OCI-LY1 (cell line): ENCODE measurements around the gene EPB41.

ENCODE experiments used
- H2AFZ ChIP-seq: fragments of 200-600 bp; sonication (generic), shearing (Covaris generic); 2 replicates; pipeline ENCODE4 v1.6.0; 2014; ENCODE audit warnings: antibody characterized with exemption, mild to moderate bottlenecking, low read length
- H3F3A ChIP-seq: fragments of 200-600 bp; sonication (generic), shearing (Covaris generic); 2 replicates; pipeline ENCODE4 v1.6.0; 2014; ENCODE audit warnings: mild to moderate bottlenecking, antibody characterized with exemption, low read length, moderate library complexity; ENCODE audit not compliant: insufficient read depth
- H3K27ac ChIP-seq: fragments of 200-600 bp; sonication (generic); 2 replicates; pipeline ENCODE4 v1.5.1; 2014; ENCODE audit warnings: low read length, mixed run types, mild to moderate bottlenecking, low read depth; ENCODE audit not compliant: poor library complexity, severe bottlenecking
- H3K27me3 ChIP-seq: fragments of 200-600 bp; sonication (generic); 2 replicates; pipeline ENCODE4 v1.6.0; 2014; ENCODE audit warnings: antibody characterized with exemption, mild to moderate bottlenecking, low read length, moderate library complexity; ENCODE audit not compliant: insufficient read depth
- H3K36me3 ChIP-seq: fragments of 200-600 bp; sonication (generic); 2 replicates; pipeline ENCODE4 v1.6.1; 2014; ENCODE audit warnings: mild to moderate bottlenecking, antibody characterized with exemption, low read length, moderate library complexity, mixed read lengths; ENCODE audit not compliant: insufficient read depth
- H3K4me1 ChIP-seq: fragments of 200-600 bp; sonication (generic); 2 replicates; pipeline ENCODE4 v1.5.1; 2014; ENCODE audit warnings: mild to moderate bottlenecking, low read length, moderate library complexity; ENCODE audit not compliant: insufficient read depth, severe bottlenecking
- H3K4me2 ChIP-seq: fragments of 200-600 bp; sonication (generic), shearing (Covaris generic); 2 replicates; pipeline ENCODE4 v1.6.1; 2014; ENCODE audit warnings: low read length
- H3K4me3 ChIP-seq: fragments of 200-600 bp; sonication (generic); 2 replicates; pipeline ENCODE4 v1.5.1; 2014; ENCODE audit warnings: low read length, low read depth, mild to moderate bottlenecking, mixed read lengths; ENCODE audit not compliant: poor library complexity, severe bottlenecking
- H3K79me2 ChIP-seq: fragments of 200-600 bp; shearing (Covaris generic); 2 replicates; pipeline ENCODE4 v1.6.1; 2016; ENCODE audit warnings: mixed run types, low read length, mixed read lengths; ENCODE audit not compliant: insufficient read depth
- H3K9ac ChIP-seq: fragments of 200-600 bp; sonication (generic), shearing (Covaris generic); 2 replicates; pipeline ENCODE4 v1.6.1; 2014; ENCODE audit warnings: mild to moderate bottlenecking, low read length, mixed read lengths
- H3K9me2 ChIP-seq: fragments of 200-600 bp; sonication (generic), shearing (Covaris generic); 2 replicates; pipeline ENCODE4 v1.6.1; 2014; ENCODE audit warnings: low read depth, mild to moderate bottlenecking, low read length, mixed read lengths
- H3K9me3 ChIP-seq: fragments of 200-600 bp; shearing (Covaris generic); 2 replicates; pipeline ENCODE4 v1.6.1; 2014; ENCODE audit warnings: low read length, mixed read lengths
- H4K20me1 ChIP-seq: fragments of 200-600 bp; sonication (generic), shearing (Covaris generic); 2 replicates; pipeline ENCODE4 v1.6.0; 2016; ENCODE audit warnings: mild to moderate bottlenecking, low read length; ENCODE audit not compliant: insufficient read depth
- EZH2 ChIP-seq: fragments of 200-600 bp; sonication (generic), shearing (Covaris generic); IDR thresholded peaks from 2 replicates; pipeline ENCODE4 v1.8.0; 2017; ENCODE audit warnings: borderline replicate concordance, mixed run types, mild to moderate bottlenecking, antibody characterized with exemption, low read length, moderate library complexity, mixed read lengths
- TF ChIP-seq, protein P1 (sequence below): fragments of 200-600 bp; sonication (generic), shearing (Covaris generic); IDR thresholded peaks from 2 replicates; pipeline ENCODE4 v1.5.1; 2017; ENCODE audit warnings: mild to moderate bottlenecking, antibody characterized with exemption, low read length, moderate library complexity, mixed read lengths

The EPB41 gene

DNA sequence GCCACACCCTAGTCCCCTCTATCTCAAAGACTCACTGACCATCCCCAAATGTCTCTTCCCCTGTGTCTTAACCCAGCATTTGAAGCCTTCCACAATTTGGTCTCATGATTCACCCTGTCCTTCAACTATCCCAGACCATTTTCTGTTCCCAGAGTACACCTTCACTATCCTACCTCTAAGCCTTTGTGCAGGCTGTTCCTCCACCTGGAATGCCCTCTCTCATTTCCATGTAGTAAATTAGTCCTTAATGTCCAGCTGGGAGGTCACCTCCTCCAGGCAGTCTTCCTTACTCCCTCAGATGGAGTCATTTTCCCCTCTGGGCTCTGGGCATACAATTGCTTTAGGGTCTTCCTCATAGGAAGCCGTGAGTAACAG, 31.1 kb upstream of the EPB41 start:
- no peaks in the 10 kb centered on the region for H4K20me1 ChIP-seq
- H3F3A ChIP-seq, result peaks cover 10% of the 10 kb centered on the region; the same call in 1 of the 2 replicates
- TF ChIP-seq, protein P1, sequence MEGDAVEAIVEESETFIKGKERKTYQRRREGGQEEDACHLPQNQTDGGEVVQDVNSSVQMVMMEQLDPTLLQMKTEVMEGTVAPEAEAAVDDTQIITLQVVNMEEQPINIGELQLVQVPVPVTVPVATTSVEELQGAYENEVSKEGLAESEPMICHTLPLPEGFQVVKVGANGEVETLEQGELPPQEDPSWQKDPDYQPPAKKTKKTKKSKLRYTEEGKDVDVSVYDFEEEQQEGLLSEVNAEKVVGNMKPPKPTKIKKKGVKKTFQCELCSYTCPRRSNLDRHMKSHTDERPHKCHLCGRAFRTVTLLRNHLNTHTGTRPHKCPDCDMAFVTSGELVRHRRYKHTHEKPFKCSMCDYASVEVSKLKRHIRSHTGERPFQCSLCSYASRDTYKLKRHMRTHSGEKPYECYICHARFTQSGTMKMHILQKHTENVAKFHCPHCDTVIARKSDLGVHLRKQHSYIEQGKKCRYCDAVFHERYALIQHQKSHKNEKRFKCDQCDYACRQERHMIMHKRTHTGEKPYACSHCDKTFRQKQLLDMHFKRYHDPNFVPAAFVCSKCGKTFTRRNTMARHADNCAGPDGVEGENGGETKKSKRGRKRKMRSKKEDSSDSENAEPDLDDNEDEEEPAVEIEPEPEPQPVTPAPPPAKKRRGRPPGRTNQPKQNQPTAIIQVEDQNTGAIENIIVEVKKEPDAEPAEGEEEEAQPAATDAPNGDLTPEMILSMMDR, result no peak
- TF ChIP-seq EZH2, result no peak
- H3K9ac ChIP-seq, result peak overlapping the region; percentile 69
- H3K4me3 ChIP-seq, result no peak overlapping the region
- H3K27ac ChIP-seq, result peak overlapping the region; percentile 98
- no peaks in the 10 kb centered on the region for H3K9me2 ChIP-seq
- peak overlapping the region; percentile 49 for H3K4me2 ChIP-seq
- peaks cover 53% of the 10 kb centered on the region for H3K4me1 ChIP-seq
- peak overlapping the region; percentile 45; the same call in 1 of the 2 replicates for H2AFZ ChIP-seq
- no peaks in the 10 kb centered on the region for H3K9me3 ChIP-seq
- H3K79me2 ChIP-seq, result 0 out of 2 replicates have a peak, but pooled peaks cover 7% of the 10 kb centered on the region
- H3K36me3 ChIP-seq, result no peaks in the 10 kb centered on the region
- no peaks in the 10 kb centered on the region for H3K27me3 ChIP-seq

DNA sequence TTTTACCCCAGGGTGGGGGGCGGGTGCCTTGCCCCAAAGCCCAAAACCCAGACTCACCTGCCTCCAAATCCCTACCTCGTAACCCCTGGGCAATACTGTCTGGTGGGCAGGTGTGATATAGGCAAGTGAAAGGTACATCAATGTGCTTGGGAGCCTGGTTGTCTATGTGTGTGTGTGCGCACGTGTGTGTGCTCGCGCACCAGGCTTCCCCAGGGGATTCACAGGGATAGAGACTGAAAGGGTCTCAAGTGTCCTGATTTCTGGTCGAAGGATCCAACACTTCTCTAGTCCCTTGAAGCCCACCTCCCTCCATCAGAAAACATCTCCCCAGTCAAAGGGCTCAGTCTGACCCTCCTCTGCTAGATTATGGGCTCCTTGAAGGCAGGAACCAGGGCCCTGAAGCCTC, 28.9 kb upstream of the EPB41 start:
- Histone ChIP-seq H3K4me3 (no peak overlapping the region), H3K36me3 (no peaks in the 10 kb centered on the region), H3K27me3 (no peaks in the 10 kb centered on the region), H3K9me3 (no peaks in the 10 kb centered on the region), H3K9ac (peak overlapping the region; percentile 41; the same call in 1 of the 2 replicates), H3K27ac (peak overlapping the region; percentile 98), H3F3A (peaks cover 10% of the 10 kb centered on the region; the same call in 1 of the 2 replicates), H3K9me2 (no peaks in the 10 kb centered on the region), H2AFZ (0 out of 2 replicates have a peak overlapping the region, but pooled peaks have one; percentile 3), H3K79me2 (0 out of 2 replicates have a peak, but pooled peaks cover 7% of the 10 kb centered on the region), H3K4me2 (peak overlapping the region; percentile 46; the same call in 1 of the 2 replicates), H4K20me1 (no peaks in the 10 kb centered on the region), H3K4me1 (peaks cover 65% of the 10 kb centered on the region)
- no peak for TF ChIP-seq EZH2
- TF ChIP-seq, protein P1, result no peak

DNA sequence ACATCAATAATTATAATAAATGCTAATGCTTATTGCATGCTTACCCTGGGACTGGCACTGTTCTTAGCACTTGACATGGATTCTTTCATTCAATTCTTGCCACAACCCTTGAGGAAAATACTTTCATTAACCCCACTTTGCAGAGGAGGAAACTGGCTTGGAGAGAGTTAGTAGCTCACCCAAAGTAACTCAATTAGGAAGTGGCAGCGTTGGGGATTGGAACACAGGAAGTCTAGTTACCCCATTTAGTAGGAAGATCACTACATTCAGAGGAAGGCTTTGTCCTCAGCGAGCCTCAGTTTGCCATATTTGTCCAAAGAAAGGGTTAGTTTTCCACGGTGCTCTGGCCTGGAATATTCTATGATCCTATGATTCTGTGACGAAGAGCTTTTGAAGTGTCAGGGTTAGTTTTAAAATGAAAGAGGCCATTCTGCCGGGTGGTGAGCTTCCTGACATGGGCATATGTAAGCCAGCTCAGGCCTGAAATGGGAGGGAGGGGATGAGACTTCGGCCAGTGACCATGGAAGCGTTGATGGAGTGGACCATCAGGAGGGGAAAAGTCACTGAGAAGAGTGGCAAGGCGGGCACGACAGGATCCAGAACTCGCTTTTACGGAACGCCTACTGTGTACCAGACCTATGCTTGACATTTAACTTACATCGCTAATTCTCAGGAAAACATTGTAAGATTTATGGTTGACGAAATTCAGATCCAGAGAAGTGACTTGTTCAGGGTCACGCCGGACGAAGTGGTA, 28.2 kb upstream of the EPB41 start:
- peak overlapping the region; percentile 93 for H3K9ac ChIP-seq
- peaks cover 65% of the 10 kb centered on the region for H3K4me1 ChIP-seq
- H2AFZ ChIP-seq, result peak overlapping the region; percentile 3; the same call in 1 of the 2 replicates

More for the DNA sequence above, 28.2 kb upstream of the EPB41 start:
- Histone ChIP-seq H3K27ac (peak overlapping the region; percentile 98), H3K9me3 (no peaks in the 10 kb centered on the region), H4K20me1 (no peaks in the 10 kb centered on the region), H3F3A (peaks cover 10% of the 10 kb centered on the region; the same call in 1 of the 2 replicates), H3K4me2 (peak overlapping the region; percentile 96), H3K9me2 (no peaks in the 10 kb centered on the region), H3K27me3 (no peaks in the 10 kb centered on the region), H3K36me3 (no peaks in the 10 kb centered on the region; the same call in 1 of the 2 replicates), H3K79me2 (0 out of 2 replicates have a peak, but pooled peaks cover 7% of the 10 kb centered on the region), H3K4me3 (peak overlapping the region; percentile 90)
- no peak for TF ChIP-seq EZH2
- TF ChIP-seq, protein P1, result no peak
